Liver (tissue), 9 donors: ENCODE results near the gene RPP14. TPM values are rescaled to one million over a fixed set of nuclear protein-coding genes. Genes with fewer than 3 reads are reported as not detected.

Experiments
- DNase-seq: peaks from one replicate; pipeline ENCODE4 v3.0.0-alpha.2; 2017; ENCODE audit warnings: low spot score
- H3K27ac ChIP-seq, 2 donors: one replicate each; pipeline ENCODE4 v1.7.0; 2013; ENCODE audit warnings: inconsistent platforms in 2 of 2, low read length in 2 of 2, control low read depth in 1 of 2, low read depth in 1 of 2, mild to moderate bottlenecking in 1 of 2
- H3K27me3 ChIP-seq, 4 donors: one replicate each; pipeline versions ENCODE4 v1.6.1 to v1.7.0; 2013; ENCODE audit warnings: low read length in 3 of 4, inconsistent platforms in 1 of 4, mild to moderate bottlenecking in 1 of 4, moderate library complexity in 1 of 4; ENCODE audit not compliant: control insufficient read depth in 4 of 4, insufficient read depth in 4 of 4
- H3K36me3 ChIP-seq, 4 donors: one replicate each; pipeline versions ENCODE4 v1.6.1 to v1.7.0; 2013; ENCODE audit warnings: low read length in 3 of 4, mild to moderate bottlenecking in 3 of 4, low read depth in 1 of 4, moderate library complexity in 1 of 4; ENCODE audit not compliant: control insufficient read depth in 4 of 4, insufficient read depth in 3 of 4
- H3K4me1 ChIP-seq, 4 donors: one replicate each; pipeline versions ENCODE4 v1.6.1 to v1.7.0; 2013; ENCODE audit warnings: low read length in 3 of 4, mild to moderate bottlenecking in 3 of 4, moderate library complexity in 1 of 4; ENCODE audit not compliant: control insufficient read depth in 4 of 4, insufficient read depth in 4 of 4
- H3K4me3 ChIP-seq, 3 donors: one replicate each; pipeline versions ENCODE4 v1.6.1 to v1.7.0; 2013; ENCODE audit warnings: low read length in 3 of 3, control low read depth in 1 of 3, low read depth in 1 of 3, mild to moderate bottlenecking in 1 of 3
- H3K9ac ChIP-seq, 2 donors: one replicate each; pipeline ENCODE4 v1.7.0; 2013; ENCODE audit warnings: low read length in 2 of 2, mild to moderate bottlenecking in 2 of 2, moderate library complexity in 2 of 2, control low read depth in 1 of 2, low read depth in 1 of 2
- H3K9me3 ChIP-seq, 4 donors: one replicate each; pipeline versions ENCODE4 v1.6.1 to v1.7.0; 2013; ENCODE audit warnings: low read length in 3 of 4; ENCODE audit not compliant: control insufficient read depth in 4 of 4
- ATF3 ChIP-seq: IDR thresholded peaks from 2 replicates; pipeline ENCODE4 v1.6.1; 2016; ENCODE audit warnings: antibody characterized with exemption
- CTCF ChIP-seq: fragments of 150-350 bp; IDR thresholded peaks from 2 replicates; pipeline ENCODE4 v1.5.1; 2017; ENCODE audit warnings: improper control_type of control experiment, low read depth, low read length; ENCODE audit not compliant: missing input control
- EGR1 ChIP-seq, 2 donors: IDR thresholded peaks; 2 replicates each; pipeline ENCODE4 v1.6.1; 2016 to 2018; ENCODE audit warnings: antibody characterized with exemption in 2 of 2, low read depth in 2 of 2
- FOXA1 ChIP-seq: IDR thresholded peaks from 2 replicates; pipeline ENCODE4 v1.6.1; 2016; ENCODE audit warnings: antibody characterized with exemption
- FOXA2 ChIP-seq: IDR thresholded peaks from 2 replicates; pipeline ENCODE4 v1.6.1; 2016; ENCODE audit warnings: antibody characterized with exemption
- GABPA ChIP-seq, 2 donors: IDR thresholded peaks in 1 of 2; conservative IDR thresholded peaks in 1 of 2; 2 replicates each; pipeline ENCODE4 v1.6.1; 2016; ENCODE audit warnings: antibody characterized with exemption in 2 of 2, mild to moderate bottlenecking in 1 of 2, moderate library complexity in 1 of 2
- HNF4A ChIP-seq, 2 donors: conservative IDR thresholded peaks; 2 replicates each; pipeline ENCODE4 v1.6.1; 2016; ENCODE audit warnings: antibody characterized with exemption in 2 of 2, mild to moderate bottlenecking in 2 of 2
- HNF4G ChIP-seq: IDR thresholded peaks from 2 replicates; pipeline ENCODE4 v1.6.1; 2016; ENCODE audit warnings: antibody characterized with exemption
- JUND ChIP-seq, 2 donors: IDR thresholded peaks; 2 replicates each; pipeline ENCODE4 v1.6.1; 2016; ENCODE audit warnings: antibody characterized with exemption in 2 of 2
- RAD21 ChIP-seq, 2 donors: IDR thresholded peaks; 2 replicates each; pipeline ENCODE4 v1.6.1; 2016; ENCODE audit warnings: antibody characterized with exemption in 2 of 2, mild to moderate bottlenecking in 2 of 2
- REST ChIP-seq: IDR thresholded peaks from 2 replicates; pipeline ENCODE4 v1.6.1; 2016; ENCODE audit warnings: antibody characterized with exemption, mild to moderate bottlenecking
- RXRA ChIP-seq, 2 donors: IDR thresholded peaks; 2 replicates each; pipeline ENCODE4 v1.6.1; 2017 to 2018; ENCODE audit warnings: antibody characterized with exemption in 2 of 2, mild to moderate bottlenecking in 1 of 2
- SP1 ChIP-seq: IDR thresholded peaks from 2 replicates; pipeline ENCODE4 v1.6.1; 2018; ENCODE audit warnings: antibody characterized with exemption, mild to moderate bottlenecking
- YY1 ChIP-seq: IDR thresholded peaks from 2 replicates; pipeline ENCODE4 v1.6.1; 2016; ENCODE audit warnings: antibody characterized with exemption, mild to moderate bottlenecking
- ZBTB33 ChIP-seq: IDR thresholded peaks from 2 replicates; pipeline ENCODE4 v1.6.1; 2016; ENCODE audit warnings: antibody characterized with exemption
- WGBS: extraction: QIAGEN DNeasy Blood & Tissue Kit; methylation state at CpG from one replicate; pipeline ENCODE4 v1.1.7; 2013; 5-methylcytosine and 5-hydroxymethylcytosine counted together
- polyA plus RNA-seq, 2 donors: library from polyadenylated mRNA; stranded (reverse) in 1 of 2; unstranded in 1 of 2; fragments of 200-250 nt in 1 of 2; fragments of >200 nt in 1 of 2; fragmentation: Nextera tagmentation in 1 of 2; extraction: Ambion mirVana in 1 of 2; gene quantifications; one replicate each; pipeline versions ENCODE4 v1.2.1 to v1.2.3, GENCODE V29; 2013 to 2015
- total RNA-seq, 2 donors: library from RNA; depleted of rRNA; stranded (reverse); fragments of >200 nt; gene quantifications; one replicate each; pipeline ENCODE4 v1.2.3, GENCODE V29; 2014
- donor health status: healthy.
- donor health status: healthy.
- donor health status: healthy.
- donor health status: healthy.
- donor health status: healthy.

Gene RPP14
- total and polyA plus RNA-seq, 4 donors: 7.4 to 13.7 (median 10.1) TPM

GRCh38 chr3:58346368-58346767, 40.3 kb downstream of the RPP14 start (continued):
- no peak for TF ChIP-seq ZBTB33
- no peak for TF ChIP-seq ATF3
- TF ChIP-seq GABPA (IDR thresholded peaks at IDR 0.05 in 1 of 2, conservative IDR thresholded peaks at IDR 0.05 in 1 of 2): no peak
- no peak for TF ChIP-seq JUND (IDR thresholded peaks at IDR 0.05)
- TF ChIP-seq HNF4G: no peak
- TF ChIP-seq FOXA1: no peak

- TF ChIP-seq SP1 (no peak), GABPA (IDR thresholded peaks at IDR 0.05 in 1 of 2, conservative IDR thresholded peaks at IDR 0.05 in 1 of 2) (no peak), YY1 (no peak), ATF3 (no peak), HNF4G (no peak), RXRA (IDR thresholded peaks at IDR 0.05) (peak in 1 of 2 donors; percentile 21), EGR1 (IDR thresholded peaks at IDR 0.05; ENCODE audit: low read depth in 2 of 2) (no peak), JUND (IDR thresholded peaks at IDR 0.05) (no peak), HNF4A (conservative IDR thresholded peaks at IDR 0.05) (peak; percentile 40 to 54), RAD21 (IDR thresholded peaks at IDR 0.05) (no peak), FOXA2 (no peak), CTCF (no peak)
- Histone ChIP-seq H3K27ac (no peak overlapping the region), H3K4me1 (peaks cover 0 to 4% (median 2%) of the 10 kb centered on the region in 4 donors), H3K4me3 (no peak overlapping the region), H3K36me3 (no peaks in the 10 kb centered on the region), H3K9me3 (no peaks in the 10 kb centered on the region), H3K9ac (no peak overlapping the region), H3K27me3 (no peaks in the 10 kb centered on the region)
- no peak for DNase-seq
- WGBS: 79% methylated on average over 7 of the region's 7 CpGs
These were observed 41.9 kb downstream of the RPP14 start for GRCh38 chr3:58347984-58348383.

- no peaks in the 10 kb centered on the region for H3K9me3 ChIP-seq
- no peak overlapping the region for H3K9ac ChIP-seq
- H3K36me3 ChIP-seq: no peaks in the 10 kb centered on the region
- H3K27me3 ChIP-seq: no peaks in the 10 kb centered on the region
- H3K4me1 ChIP-seq: no peaks in the 10 kb centered on the region
- no peak overlapping the region for H3K4me3 ChIP-seq
- DNase-seq: no peak
- H3K27ac ChIP-seq: no peak overlapping the region
- WGBS: 89% methylated on average over 7 of the region's 7 CpGs
- TF ChIP-seq REST (no peak), ZBTB33 (no peak), CTCF (no peak), EGR1 (IDR thresholded peaks at IDR 0.05; ENCODE audit: low read depth in 2 of 2) (no peak), RXRA (IDR thresholded peaks at IDR 0.05) (no peak), HNF4G (no peak), GABPA (IDR thresholded peaks at IDR 0.05 in 1 of 2, conservative IDR thresholded peaks at IDR 0.05 in 1 of 2) (no peak), FOXA2 (no peak)
These were observed 44.0 kb downstream of the RPP14 start for GRCh38 chr3:58349792-58350626.
